ENCODE measurements around the gene SUGCT.

The SUGCT gene

DNA sequence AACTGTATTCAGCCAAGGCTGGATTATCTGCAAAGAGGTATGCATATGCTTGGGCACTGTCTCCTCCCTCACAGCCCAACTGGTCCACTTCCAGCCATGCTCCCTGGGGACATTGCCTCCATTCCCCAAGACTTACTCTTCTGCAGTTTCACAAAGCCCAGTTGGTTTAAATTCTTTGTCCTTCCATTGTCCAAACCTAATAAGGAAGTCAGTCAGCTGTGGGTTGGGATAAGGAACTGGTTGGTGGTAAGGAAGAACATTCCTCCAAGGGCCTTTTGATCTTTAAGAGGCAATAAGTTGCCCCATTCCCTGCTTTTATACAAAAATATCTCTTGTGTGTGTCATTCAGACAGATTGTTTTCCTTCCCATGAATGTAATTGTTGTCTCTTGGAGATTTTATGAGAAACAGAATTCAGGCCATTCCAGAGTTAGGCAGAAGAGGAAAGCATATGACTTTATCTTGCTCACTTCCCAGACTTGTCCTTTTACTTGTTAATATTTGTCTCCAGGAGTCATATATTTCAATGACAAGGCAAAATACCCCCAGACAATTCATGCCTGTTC is 673.7 kb downstream of the SUGCT start:
- no peak for TF ChIP-seq JUND (IDR thresholded peaks at IDR 0.05; ENCODE audit: low read depth)
- DNase-seq (ENCODE audit: low read depth in 1 of 2, low spot score in 1 of 2), result no peak
- in situ Hi-C loops (cut with HindIII; ENCODE audit: low pct_unique_long_range_greater_than_20kb, low sequenced_read_pairs), result no loop called here

DNA sequence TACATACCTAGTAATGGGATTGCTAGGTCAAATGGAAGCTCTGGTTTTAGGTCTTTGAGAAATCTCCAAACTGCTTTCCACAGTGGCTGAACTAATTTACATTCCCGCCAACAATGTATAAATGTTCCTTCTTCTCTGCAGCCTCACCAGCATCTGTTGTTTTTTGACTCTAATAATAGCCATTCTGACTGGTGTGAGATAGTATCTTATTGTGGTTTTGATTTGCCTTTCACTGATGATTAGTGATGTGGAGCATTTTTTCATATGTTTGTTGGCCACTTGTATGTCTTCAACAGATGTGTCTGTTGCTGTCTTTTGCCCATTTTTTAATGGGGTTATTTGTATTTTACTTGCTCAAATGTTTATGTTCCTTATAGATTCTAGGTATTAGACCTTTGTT is 675.5 kb downstream of the SUGCT start:
- DNase-seq (ENCODE audit: low read depth in 1 of 2, low spot score in 1 of 2), result no peak
- in situ Hi-C loops (cut with HindIII; ENCODE audit: low pct_unique_long_range_greater_than_20kb, low sequenced_read_pairs), result no loop called here
- TF ChIP-seq JUND (IDR thresholded peaks at IDR 0.05; ENCODE audit: low read depth), result no peak

DNA sequence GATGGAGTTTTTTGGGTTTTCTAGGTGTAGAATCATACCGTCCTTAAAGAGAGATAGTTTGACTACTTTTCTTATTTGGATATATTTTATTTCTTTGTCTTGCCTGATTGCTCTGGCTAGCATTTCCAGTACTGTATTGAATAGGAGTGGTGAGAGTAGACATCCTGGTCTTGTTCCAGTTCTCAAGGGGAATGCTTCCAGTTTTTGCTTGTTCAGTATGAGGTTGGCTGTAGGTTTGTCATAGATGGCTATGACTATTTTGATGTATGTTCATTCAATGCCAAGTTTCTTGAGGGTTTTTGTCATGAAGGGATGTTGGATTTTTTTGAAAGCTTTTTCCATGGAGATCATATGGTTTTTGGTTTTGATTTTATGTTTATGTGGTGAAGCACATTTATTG is 676.9 kb downstream of the SUGCT start:
- no peak for DNase-seq (ENCODE audit: low read depth in 1 of 2, low spot score in 1 of 2)
- TF ChIP-seq JUND (IDR thresholded peaks at IDR 0.05; ENCODE audit: low read depth), result no peak
- in situ Hi-C loops (cut with HindIII; ENCODE audit: low pct_unique_long_range_greater_than_20kb, low sequenced_read_pairs), result no loop called here

DNA sequence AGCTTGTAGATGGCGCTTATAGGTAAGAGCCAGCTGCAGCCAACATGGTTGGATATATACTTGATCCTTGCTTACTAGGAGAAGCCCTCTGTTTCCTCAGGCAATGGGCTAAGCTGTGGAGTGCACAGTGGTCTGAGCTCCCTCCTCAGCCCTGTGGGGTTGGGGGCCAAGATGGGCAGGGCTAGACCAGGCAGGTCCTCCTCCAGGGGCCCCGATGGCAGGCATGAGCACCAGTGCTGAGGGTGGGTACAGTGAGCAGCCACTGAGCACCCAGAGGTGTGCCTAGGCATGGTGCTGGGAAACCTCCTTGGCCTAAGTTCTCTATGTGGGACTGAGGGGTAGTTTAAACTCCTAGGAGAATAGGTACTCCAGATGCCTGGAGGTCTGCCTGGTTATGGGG is 680.2 kb downstream of the SUGCT start:
- DNase-seq (ENCODE audit: low read depth in 1 of 2, low spot score in 1 of 2), result no peak
- in situ Hi-C loops (cut with HindIII; ENCODE audit: low pct_unique_long_range_greater_than_20kb, low sequenced_read_pairs), result no loop called here
- TF ChIP-seq JUND (IDR thresholded peaks at IDR 0.05; ENCODE audit: low read depth), result no peak

DNA sequence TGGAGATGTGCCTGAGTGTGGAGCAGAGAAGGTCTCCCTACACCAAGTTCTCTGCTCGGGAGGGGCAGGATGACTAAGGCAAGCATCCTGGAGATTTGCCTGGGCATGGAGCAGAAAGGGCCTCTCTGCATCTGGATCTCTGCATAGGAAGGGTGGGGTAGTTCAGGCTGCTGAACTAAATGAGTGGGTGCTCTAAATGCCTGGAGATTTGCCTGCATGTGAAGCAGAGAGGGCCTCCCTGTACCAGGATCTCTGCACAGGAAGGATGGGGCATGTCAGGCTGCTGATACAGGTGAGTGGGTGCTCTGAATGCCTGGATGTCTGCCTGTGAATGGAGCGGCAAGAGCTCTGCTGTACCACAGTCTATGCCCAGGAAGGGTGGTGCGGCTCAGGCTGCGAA is 680.7 kb downstream of the SUGCT start:
- in situ Hi-C loops (cut with HindIII; ENCODE audit: low pct_unique_long_range_greater_than_20kb, low sequenced_read_pairs), result no loop called here
- no peak for DNase-seq (ENCODE audit: low read depth in 1 of 2, low spot score in 1 of 2)
- TF ChIP-seq JUND (IDR thresholded peaks at IDR 0.05; ENCODE audit: low read depth), result no peak

DNA sequence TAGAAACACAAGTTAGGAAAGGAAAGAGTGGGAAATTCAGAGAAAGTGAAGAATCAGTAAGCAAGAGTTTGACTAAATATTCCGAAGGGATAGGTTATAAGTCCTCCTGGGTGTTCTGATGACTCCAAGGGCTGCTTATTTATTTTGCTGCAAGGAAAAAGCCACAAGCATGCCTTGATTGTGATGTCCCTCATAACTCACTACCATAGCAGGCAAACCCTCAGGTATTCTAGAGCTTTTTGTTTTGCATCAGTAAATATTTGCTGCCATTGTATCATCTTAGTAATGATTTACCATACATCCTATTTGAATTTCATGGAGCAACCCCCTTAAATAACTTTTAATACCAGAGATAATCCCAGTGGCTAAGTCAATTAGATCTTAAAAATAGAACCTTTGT is 688.1 kb downstream of the SUGCT start:
- no peak for DNase-seq (ENCODE audit: low read depth in 1 of 2, low spot score in 1 of 2)
- TF ChIP-seq JUND (IDR thresholded peaks at IDR 0.05; ENCODE audit: low read depth), result no peak
- in situ Hi-C loops (cut with HindIII; ENCODE audit: low pct_unique_long_range_greater_than_20kb, low sequenced_read_pairs), result no loop called here

DNA sequence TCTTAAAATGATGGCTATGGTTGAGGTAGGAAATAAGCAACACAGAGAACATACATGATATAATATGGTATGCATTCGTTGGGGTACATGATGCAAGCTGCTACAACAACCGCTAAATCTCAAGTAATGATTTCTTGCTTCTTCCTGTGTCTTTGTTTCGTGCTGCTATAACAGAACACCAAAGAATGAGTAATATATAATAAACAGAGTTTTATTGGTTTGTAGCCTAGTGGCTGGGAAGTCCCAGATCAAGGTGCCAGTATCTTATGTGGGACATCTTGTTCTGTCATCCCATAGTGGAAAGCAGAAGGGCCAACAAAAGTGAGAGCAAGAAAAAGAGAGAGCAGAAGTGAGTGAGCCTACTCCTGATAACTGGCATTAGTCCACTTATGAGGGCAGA is 689.7 kb downstream of the SUGCT start:
- no peak for TF ChIP-seq JUND (IDR thresholded peaks at IDR 0.05; ENCODE audit: low read depth)
- in situ Hi-C loops (cut with HindIII; ENCODE audit: low pct_unique_long_range_greater_than_20kb, low sequenced_read_pairs), result no loop called here
- no peak for DNase-seq (ENCODE audit: low read depth in 1 of 2, low spot score in 1 of 2)

DNA sequence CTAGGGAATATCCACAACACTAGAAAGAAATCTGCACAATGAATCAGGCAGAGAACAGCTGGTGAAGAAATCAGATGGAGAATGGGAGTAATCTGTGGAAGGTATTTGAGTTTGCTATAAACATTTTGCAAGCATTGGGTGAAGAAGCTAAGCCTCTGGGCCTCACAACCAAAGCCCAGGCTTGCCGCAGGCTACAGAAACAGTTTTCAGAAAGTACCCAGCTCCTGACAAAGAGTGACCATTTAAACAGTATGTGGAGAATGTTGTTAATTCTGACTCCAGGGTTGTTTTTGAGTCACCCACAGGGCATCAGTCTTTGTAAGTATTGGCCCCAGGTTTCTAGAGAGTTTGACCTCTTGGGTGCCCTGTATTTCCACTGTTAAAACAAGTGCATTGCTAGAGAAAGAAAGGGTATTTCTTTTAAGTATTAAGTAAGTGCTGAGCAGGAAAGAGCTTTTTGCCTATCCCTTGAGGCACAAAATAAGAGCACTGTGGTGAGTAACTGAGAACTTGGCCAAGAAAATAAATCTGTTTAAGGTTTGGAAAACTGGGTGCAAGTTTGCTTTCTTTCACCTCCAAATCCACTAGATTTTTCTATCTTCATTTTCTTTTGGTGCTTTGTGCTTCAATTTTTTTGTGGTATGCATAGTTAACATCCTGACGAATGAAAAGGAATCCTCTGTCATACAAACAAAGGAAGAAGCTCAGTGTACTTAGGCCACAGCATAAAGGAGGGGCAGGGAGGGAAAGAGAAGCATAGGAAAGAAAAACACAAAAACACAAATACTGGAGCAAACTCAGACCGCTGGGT is 691.8 kb downstream of the SUGCT start:
- no peak for TF ChIP-seq JUND (IDR thresholded peaks at IDR 0.05; ENCODE audit: low read depth)
- in situ Hi-C loops (cut with HindIII; ENCODE audit: low pct_unique_long_range_greater_than_20kb, low sequenced_read_pairs), result no loop called here
- DNase-seq (ENCODE audit: low read depth in 1 of 2, low spot score in 1 of 2), result no peak

DNA sequence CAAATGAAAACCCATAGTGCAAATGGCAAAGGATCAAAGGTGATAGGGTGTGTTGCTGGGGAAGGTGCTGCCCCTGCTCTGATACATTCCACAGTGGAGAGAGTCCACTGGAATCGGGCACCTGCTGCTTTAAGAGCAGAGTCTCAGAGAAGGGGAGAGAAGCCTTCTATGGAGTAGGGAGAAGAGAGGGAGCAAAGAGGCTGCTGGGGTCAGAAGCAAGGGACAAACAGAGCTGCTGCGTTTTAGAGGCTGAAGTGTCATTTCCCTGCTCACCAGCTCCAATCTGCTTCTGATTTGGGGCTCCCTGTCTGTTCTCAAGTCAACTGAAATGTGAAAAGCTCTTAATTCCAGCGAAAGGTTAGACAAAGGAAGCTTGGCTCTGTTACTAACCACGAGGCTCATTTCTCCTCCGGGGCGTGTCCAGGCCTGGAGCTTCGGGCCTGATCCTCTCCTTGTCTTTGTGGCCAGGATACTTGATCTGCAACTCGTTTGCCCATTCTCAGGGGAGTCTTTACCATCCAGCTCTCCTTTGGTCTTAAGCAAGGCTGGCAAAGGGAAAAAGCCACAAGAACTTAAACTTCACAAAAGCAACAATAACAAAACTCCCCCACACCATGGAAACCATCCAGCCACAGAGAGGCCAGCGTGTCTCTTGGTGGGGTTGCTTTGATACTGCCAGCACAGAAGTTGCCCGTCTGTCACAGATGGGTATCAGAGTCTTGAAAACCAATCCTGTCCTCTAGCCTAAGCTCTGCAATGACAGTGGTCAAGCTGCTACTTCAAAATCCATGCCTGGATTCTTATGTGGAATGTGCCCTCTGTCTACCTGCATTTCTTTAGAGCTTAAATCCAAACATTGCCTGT is 692.6 kb downstream of the SUGCT start:
- DNase-seq (ENCODE audit: low read depth in 1 of 2, low spot score in 1 of 2), result peak in 1 of 2 experiments; percentile 27
- in situ Hi-C loops (cut with HindIII; ENCODE audit: low pct_unique_long_range_greater_than_20kb, low sequenced_read_pairs), result no loop called here
- no peak for TF ChIP-seq JUND (IDR thresholded peaks at IDR 0.05; ENCODE audit: low read depth)

DNA sequence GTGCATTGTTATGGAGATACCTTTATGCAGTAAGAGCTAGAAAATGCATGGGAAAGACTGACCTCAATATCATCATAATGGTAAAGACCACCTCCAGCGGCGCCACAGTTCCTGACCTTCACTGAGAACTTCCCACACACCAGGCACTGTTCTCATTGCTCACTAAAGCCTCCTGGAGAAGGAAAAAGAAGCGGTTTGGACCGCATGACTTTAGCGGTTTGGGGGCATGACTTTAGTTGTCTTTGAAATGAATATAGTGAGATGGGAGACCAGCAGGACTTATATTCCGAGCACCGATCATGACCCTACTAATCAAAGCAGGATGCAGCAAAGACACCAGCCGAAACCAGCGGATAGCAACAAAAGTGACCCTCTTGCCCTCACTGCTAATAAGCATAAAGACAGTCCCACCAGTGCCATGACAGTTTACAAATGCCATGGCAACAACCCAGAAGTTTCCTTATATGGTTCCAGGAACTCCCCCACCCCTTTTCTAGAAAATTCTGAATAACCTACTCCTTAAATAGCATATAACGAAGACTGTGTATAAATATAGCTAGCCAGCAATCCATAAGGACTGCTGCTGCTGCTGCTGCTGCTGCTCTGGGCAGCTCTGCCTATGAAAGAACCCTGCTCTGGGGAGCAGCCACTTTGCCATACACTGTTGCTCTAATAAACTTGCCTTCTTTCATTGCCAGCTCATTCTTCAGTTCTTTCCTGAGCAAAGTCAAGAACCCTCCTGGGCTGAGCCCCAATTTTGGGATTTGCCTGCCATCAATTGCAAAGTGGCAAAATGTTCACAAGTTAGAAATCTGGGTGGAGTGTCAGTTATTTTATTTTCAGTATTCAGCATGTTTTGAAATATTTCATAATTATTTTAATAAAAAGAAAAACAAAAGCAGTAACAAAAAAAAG is 694.1 kb downstream of the SUGCT start:
- no peak for DNase-seq (ENCODE audit: low read depth in 1 of 2, low spot score in 1 of 2)
- TF ChIP-seq JUND (IDR thresholded peaks at IDR 0.05; ENCODE audit: low read depth), result no peak
- in situ Hi-C loops (cut with HindIII; ENCODE audit: low pct_unique_long_range_greater_than_20kb, low sequenced_read_pairs), result no loop called here

DNA sequence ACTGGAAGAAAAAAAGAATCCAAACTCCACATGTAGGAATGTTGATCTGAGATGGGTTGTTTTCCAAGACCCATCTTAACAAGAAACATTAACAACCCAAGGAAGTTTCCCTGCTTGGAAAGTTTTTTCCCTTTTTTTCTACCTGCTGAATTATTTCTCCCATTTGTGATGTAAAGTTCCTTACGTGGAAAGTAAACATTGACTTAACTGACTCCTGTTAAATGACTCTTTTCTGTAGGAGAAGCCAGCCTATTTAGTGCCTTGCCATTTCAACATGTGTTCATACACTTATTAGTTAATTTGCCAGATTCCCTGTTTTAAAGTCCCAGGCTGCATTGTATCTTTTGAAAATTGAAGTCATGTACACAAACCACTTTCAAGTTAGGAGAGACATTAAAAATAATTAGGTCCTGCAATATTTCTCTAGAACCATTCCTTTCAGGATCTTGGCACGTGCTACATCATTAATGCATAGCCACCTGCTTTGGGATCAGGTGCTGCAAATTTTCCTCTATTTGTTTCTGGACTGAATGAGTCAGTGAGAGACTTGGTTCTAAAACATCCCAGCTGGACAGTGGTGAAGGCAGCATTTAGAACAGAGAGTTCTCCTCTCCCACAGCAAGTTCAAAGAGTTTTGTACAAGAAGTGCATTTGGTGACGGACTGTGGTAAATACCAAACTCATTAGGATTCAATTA is 698.5 kb downstream of the SUGCT start:
- DNase-seq (ENCODE audit: low read depth in 1 of 2, low spot score in 1 of 2), result no peak
- no peak for TF ChIP-seq JUND (IDR thresholded peaks at IDR 0.05; ENCODE audit: low read depth)
- in situ Hi-C loops (cut with HindIII; ENCODE audit: low pct_unique_long_range_greater_than_20kb, low sequenced_read_pairs), result no loop called here

DNA sequence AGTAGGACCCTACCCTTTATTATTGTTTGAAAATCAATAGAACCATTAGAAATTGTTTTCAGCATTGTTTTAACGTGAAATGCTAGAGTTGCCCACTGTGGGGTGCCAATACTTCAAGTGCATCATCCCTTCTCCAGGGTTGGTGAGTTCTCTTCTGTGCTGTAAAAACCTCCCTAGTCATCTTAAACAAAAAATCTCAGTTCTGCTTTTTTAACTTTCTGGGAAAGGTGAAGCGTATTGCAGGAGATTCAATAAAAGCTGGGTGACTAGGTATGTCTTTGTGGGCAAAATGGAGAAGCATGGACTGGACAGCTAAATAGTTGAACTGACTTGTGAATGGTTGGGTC is 699.1 kb downstream of the SUGCT start:
- in situ Hi-C loops (cut with HindIII; ENCODE audit: low pct_unique_long_range_greater_than_20kb, low sequenced_read_pairs), result no loop called here
- peak in 1 of 2 experiments; percentile 27 for DNase-seq (ENCODE audit: low read depth in 1 of 2, low spot score in 1 of 2)
- no peak for TF ChIP-seq JUND (IDR thresholded peaks at IDR 0.05; ENCODE audit: low read depth)
